GM21786 (cell line): ENCODE results near the gene PIK3CD.
A peak's percentile ranks its signal among the peaks of the same experiment; 100 is the strongest.
"Not testable (repeated sequence)": the region's sequence is repeated elsewhere in the genome, so short reads cannot be mapped to it uniquely, and the experiment has no call there.

ENCODE experiments used
- ATAC-seq: cut with Tn5 transposase; IDR thresholded peaks from one replicate; pipeline ENCODE4 v1.9.1; 2021; ENCODE audit not compliant: unreplicated experiment

The PIK3CD gene

DNA sequence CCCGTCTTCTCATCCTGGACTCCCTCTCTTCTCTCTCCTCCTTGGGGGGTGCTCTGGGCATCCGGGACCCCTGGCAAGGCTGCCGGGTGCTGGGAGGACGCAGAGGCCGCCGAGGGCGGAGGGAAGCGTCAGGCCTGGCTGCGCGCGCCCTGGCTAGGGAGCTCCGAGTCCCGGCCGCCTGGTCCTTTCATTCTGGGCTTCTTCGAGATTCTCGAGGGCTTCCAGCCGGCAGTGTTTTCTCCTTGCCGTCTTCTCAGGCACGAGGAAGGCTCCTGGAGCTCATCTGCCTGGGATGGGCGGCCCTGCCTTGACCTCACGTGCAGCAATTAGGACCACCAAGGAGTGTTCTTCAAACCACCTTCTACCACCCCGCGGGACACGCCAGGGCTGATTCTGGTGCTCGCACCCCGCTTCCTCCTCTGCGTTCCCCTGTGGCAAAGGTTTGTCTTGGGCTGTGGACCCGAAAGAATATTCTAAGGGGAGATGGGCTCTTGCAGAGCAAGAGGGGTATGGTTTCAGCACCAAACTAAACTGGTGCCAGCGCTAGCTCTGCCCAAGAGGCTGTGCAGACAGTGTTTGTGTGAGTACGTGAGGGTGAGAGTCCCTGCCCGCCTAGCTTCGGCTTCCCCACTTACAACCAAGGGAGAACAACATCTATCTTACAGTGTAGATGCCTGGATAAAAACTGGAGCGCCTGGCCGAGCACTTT, 36.5 kb downstream of the PIK3CD start:
- ATAC-seq: no peak

- no peak for ATAC-seq
Observed at GRCh38 chr1:9688599-9688998, 37.1 kb downstream of the PIK3CD start.

GRCh38 chr1:9689011-9689706, 37.6 kb downstream of the PIK3CD start:
- ATAC-seq: peak; percentile 43

DNA sequence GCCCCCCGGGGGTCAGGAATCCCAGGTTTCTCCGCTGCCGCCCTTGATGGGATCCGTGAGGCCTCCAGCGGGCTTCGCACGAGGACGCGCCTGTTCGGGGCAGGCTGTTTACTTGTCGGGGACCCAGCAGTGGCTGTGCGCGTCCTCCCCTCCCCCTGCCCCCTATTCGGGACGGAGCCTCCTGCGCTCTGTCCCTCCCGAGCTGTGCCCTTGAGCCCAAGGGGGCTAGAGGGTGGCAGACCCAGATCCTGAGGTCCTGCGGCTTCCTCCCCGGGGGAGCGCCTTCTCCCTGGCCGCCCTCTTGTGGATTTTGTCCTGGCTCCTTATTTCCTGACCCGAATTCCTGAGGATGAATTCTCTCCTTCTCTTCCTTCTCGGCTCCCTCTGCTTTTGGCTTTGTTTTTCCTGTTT, 38.4 kb downstream of the PIK3CD start:
- no peak for ATAC-seq

GRCh38 chr1:9690440-9691107, 39.0 kb downstream of the PIK3CD start:
- ATAC-seq: no peak

DNA sequence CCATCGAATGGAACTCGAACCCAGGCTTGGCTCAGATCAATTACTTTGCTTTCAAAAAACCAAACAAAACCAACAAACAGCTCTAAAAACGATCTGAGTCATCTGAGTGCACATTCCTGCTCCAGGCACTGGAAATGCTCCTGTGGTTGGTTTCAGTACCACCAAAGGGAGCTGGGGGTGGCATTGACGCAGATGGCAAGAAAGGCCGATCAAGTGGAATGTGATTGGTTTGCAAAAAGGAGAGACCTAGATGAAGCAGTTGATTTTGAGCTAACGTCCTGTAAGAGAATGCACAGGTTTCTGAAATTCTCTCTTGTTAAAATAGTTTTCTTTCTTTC, 39.5 kb downstream of the PIK3CD start:
- no peak for ATAC-seq

GRCh38 chr1:9691691-9692090, 40.2 kb downstream of the PIK3CD start:
- no peak for ATAC-seq

GRCh38 chr1:9696793-9697192, 45.3 kb downstream of the PIK3CD start:
- no peak for ATAC-seq

GRCh38 chr1:9699361-9699760, 47.8 kb downstream of the PIK3CD start:
- no peak for ATAC-seq

- no peak for ATAC-seq
Observed at GRCh38 chr1:9700340-9700739, 48.8 kb downstream of the PIK3CD start.

GRCh38 chr1:9701665-9702064, 50.1 kb downstream of the PIK3CD start:
- no peak for ATAC-seq

GRCh38 chr1:9703165-9703509, 51.6 kb downstream of the PIK3CD start:
- ATAC-seq: no peak

DNA sequence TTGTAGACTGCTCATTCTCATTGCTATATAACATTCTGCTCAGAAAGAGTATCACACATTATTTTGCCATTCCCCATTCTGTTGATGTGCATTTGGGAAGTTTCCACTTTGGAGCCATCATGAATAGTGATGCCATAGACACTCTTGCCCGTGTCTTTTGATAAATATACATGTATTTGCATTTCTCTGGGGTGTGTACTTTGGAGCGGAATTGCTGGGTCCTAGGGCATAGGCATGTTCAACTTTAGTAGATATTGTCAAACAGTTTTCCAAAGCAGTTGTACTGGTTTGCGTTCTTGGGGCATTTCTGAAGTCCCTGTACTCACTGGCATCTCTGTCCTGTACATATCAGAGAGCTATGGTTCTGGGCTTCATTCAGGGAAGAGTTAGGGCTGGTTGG, 52.1 kb downstream of the PIK3CD start:
- ATAC-seq: no peak

- ATAC-seq: no peak
Observed at GRCh38 chr1:9705337-9706093, 54.0 kb downstream of the PIK3CD start.

DNA sequence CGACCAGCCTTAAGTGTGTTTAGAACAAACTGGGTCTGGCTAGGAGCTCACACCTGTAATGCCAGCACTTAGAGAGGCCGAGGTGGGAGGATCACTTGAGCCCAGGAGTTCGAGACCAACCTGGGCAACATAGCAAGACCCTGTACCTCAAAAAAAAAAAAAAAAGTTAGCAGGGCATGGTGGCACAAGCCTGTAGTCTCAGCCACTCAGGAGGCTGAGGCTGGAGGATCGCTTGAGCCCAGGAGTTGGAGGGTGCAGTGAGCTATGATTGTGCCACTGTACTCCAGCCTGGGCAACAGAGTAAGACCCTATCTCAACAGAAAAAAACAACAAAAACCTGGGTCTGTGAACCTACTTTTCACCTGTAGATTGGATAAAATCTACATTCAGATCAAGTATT, 54.6 kb downstream of the PIK3CD start:
- ATAC-seq: no peak

GRCh38 chr1:9710037-9710436, 58.5 kb downstream of the PIK3CD start:
- ATAC-seq: no peak

GRCh38 chr1:9711466-9712020, 60.0 kb downstream of the PIK3CD start:
- no peak for ATAC-seq

DNA sequence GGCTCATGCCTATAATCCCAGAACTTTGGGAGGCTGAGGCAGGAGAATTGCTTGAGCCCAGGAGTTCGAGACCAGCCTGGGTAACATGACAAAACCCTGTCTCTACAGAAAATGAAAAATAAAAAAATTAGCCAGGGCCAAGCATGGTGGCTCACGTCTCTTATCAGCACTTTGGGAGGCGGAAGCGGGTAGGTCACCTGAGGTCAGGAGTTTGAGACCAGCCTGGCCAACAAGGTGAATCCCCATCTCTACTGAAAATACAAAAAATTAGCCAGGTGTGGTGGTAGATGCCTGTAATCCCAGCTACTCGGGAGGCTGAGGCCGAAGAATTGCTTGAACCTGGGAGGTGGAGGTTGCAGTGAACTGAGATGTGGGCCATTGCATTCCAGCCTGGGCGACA, 61.2 kb downstream of the PIK3CD start:
- ATAC-seq: not testable (repeated sequence)

- no peak for ATAC-seq
Observed at GRCh38 chr1:9714257-9714718, 62.8 kb downstream of the PIK3CD start.

DNA sequence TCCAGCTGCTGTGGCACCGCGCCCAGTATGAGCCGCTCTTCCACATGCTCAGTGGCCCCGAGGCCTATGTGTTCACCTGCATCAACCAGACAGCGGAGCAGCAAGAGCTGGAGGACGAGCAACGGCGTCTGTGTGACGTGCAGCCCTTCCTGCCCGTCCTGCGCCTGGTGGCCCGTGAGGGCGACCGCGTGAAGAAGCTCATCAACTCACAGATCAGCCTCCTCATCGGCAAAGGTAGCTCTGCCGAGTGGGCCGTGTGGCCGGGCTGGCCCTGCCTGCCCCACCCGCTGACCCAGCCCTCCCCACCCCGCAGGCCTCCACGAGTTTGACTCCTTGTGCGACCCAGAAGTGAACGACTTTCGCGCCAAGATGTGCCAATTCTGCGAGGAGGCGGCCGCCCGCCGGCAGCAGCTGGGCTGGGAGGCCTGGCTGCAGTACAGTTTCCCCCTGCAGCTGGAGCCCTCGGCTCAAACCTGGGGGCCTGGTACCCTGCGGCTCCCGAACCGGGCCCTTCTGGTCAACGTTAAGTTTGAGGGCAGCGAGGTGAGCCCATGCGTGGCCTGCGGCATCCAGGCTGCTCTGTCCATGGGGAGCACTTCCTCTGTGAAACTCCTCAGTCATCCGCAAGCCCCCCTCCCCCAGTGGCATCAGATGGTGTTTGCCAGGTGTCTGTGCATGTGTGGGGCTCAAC, 64.2 kb downstream of the PIK3CD start:
- ATAC-seq: no peak
